B cell (primary cell): Measurements from ENCODE around the gene FAM184B.

Experiments used
- CTCF ChIP-seq: fragments of 200-600 bp; IDR thresholded peaks from one replicate; pipeline ENCODE4 v1.8.0; 2022; ENCODE audit warnings: antibody characterized with exemption, mild to moderate bottlenecking
- EZH2 ChIP-seq: IDR thresholded peaks from 2 replicates; pipeline ENCODE4 v1.6.1; 2012; ENCODE audit warnings: borderline replicate concordance, low read depth, mild to moderate bottlenecking, moderate library complexity, low read length; ENCODE audit not compliant: insufficient read depth, poor library complexity, severe bottlenecking

- no peak for TF ChIP-seq CTCF
- TF ChIP-seq EZH2, result no peak
Observed at GRCh38 chr4:17698116-17698515, 83.3 kb downstream of the FAM184B start.
